Measurements from ENCODE around the gene CBX8. TPM values are rescaled to one million over a fixed set of nuclear protein-coding genes. Genes with fewer than 3 reads are reported as not detected.

Gene CBX8
- total RNA-seq, 1 experiment from 2014 or later: 36.6 TPM

GRCh38 chr17:79841369-79842135, 44.7 kb upstream of the CBX8 start:
- no peaks in the 10 kb centered on the region for H3K9me3 Mint-ChIP-seq (ENCODE audit: unreplicated experiment)
- BruUV-seq (replicated peaks): TSS peak; percentile 34
- no peak for TF ChIP-seq CTCF (IDR thresholded peaks at IDR 0.05; ENCODE audit: insufficient read depth in 1 of 2, low read depth in 1 of 2, low read length in 1 of 2, severe bottlenecking in 1 of 2, unreplicated experiment in 1 of 2)
- peak overlapping the region; percentile 80 for H3K4me3 Mint-ChIP-seq (ENCODE audit: unreplicated experiment)
- H3K36me3 Mint-ChIP-seq (ENCODE audit: insufficient read depth, unreplicated experiment): peaks cover 45% of the 10 kb centered on the region
- Histone ChIP-seq H3K4me3 (ENCODE audit: low read depth, low read length) (peak overlapping the region; percentile 68), H3K36me3 (ENCODE audit: control insufficient read depth, insufficient read depth, low read length) (no peaks in the 10 kb centered on the region), H3K9me3 (no peaks in the 10 kb centered on the region), H3K4me1 (peaks cover 51% of the 10 kb centered on the region), H3K27me3 (replicated peaks; ENCODE audit: control insufficient read depth, insufficient read depth, low read length) (no peaks in the 10 kb centered on the region)
- peak overlapping the region; percentile 91 for H3K27ac Mint-ChIP-seq (ENCODE audit: unreplicated experiment)
- DNase-seq: peak; percentile 66 to 69
- intact Hi-C loops (cut with micrococcal nuclease; ENCODE audit: unreplicated experiment): loop anchor here (2.0 kb wide), 2 partner anchors 31 to 99 kb away; no protein-coding TSS in a partner anchor
- ChIA-PET POLR2A (interaction anchor here (0.6 to 8.0 kb wide), 12 partner anchors 8 to 151 kb away, joined by 3 to 174 read pairs (median 14); partner anchors contain the start of gene CBX8), CTCF (interaction anchor here (0.7 to 4.2 kb wide), 17 partner anchors 24 to 167 kb away, joined by 3 to 87 read pairs (median 3); partner anchors contain the start of gene CBX8)
- no peaks in the 10 kb centered on the region for H3K27me3 Mint-ChIP-seq (ENCODE audit: insufficient read depth, unreplicated experiment)
- peaks cover 7% of the 10 kb centered on the region for H3K4me1 Mint-ChIP-seq (ENCODE audit: low read depth, unreplicated experiment)

- Mint-ChIP-seq H3K27ac (ENCODE audit: unreplicated experiment) (peak overlapping the region; percentile 91), H3K4me1 (ENCODE audit: low read depth, unreplicated experiment) (peaks cover 3% of the 10 kb centered on the region), H3K27me3 (ENCODE audit: insufficient read depth, unreplicated experiment) (no peaks in the 10 kb centered on the region), H3K4me3 (ENCODE audit: unreplicated experiment) (peak overlapping the region; percentile 80), H3K9me3 (ENCODE audit: unreplicated experiment) (no peaks in the 10 kb centered on the region), H3K36me3 (ENCODE audit: insufficient read depth, unreplicated experiment) (peaks cover 52% of the 10 kb centered on the region)
- BruUV-seq (replicated peaks): no TSS peak
- Histone ChIP-seq H3K4me3 (ENCODE audit: low read depth, low read length) (peak overlapping the region; percentile 68), H3K27me3 (replicated peaks; ENCODE audit: control insufficient read depth, insufficient read depth, low read length) (no peaks in the 10 kb centered on the region), H3K4me1 (peaks cover 51% of the 10 kb centered on the region), H3K9me3 (no peaks in the 10 kb centered on the region), H3K36me3 (ENCODE audit: control insufficient read depth, insufficient read depth, low read length) (peaks cover under 1% of the 10 kb centered on the region)
- ChIA-PET POLR2A (interaction anchor here (0.5 to 8.0 kb wide), 14 partner anchors 9 to 151 kb away, joined by 3 to 174 read pairs (median 4); partner anchors contain the start of gene CBX8), CTCF (interaction anchor here (0.6 to 4.2 kb wide), 18 partner anchors 23 to 286 kb away, joined by 3 to 87 read pairs (median 4); partner anchors contain the start of gene CBX8)
- no peak for DNase-seq
- intact Hi-C loops (cut with micrococcal nuclease; ENCODE audit: unreplicated experiment): loop anchor here (1.0 to 2.0 kb wide), 3 partner anchors 30 to 98 kb away; no protein-coding TSS in a partner anchor
- no peak for TF ChIP-seq CTCF (IDR thresholded peaks at IDR 0.05; ENCODE audit: insufficient read depth in 1 of 2, low read depth in 1 of 2, low read length in 1 of 2, severe bottlenecking in 1 of 2, unreplicated experiment in 1 of 2)
Observed at GRCh38 chr17:79840989-79841286, 44.1 kb upstream of the CBX8 start.

GRCh38 chr17:79840269-79840988, 43.6 kb upstream of the CBX8 start:
- no peaks in the 10 kb centered on the region for H3K9me3 ChIP-seq
- CTCF ChIA-PET: interaction anchor here (0.6 to 4.2 kb wide), 23 partner anchors 23 to 285 kb away, joined by 3 to 87 read pairs (median 4); partner anchors contain the start of gene CBX8
- intact Hi-C loops (cut with micrococcal nuclease; ENCODE audit: unreplicated experiment): loop anchor here (1.0 to 2.0 kb wide), 3 partner anchors 30 to 98 kb away; no protein-coding TSS in a partner anchor
- H3K27me3 Mint-ChIP-seq (ENCODE audit: insufficient read depth, unreplicated experiment): no peaks in the 10 kb centered on the region
- POLR2A ChIA-PET: interaction anchor here (0.5 to 8.0 kb wide), 21 partner anchors 9 to 152 kb away, joined by 3 to 174 read pairs (median 5); partner anchors contain the start of gene CBX8
- peak; percentile 46 to 59 for TF ChIP-seq CTCF (IDR thresholded peaks at IDR 0.05; ENCODE audit: insufficient read depth in 1 of 2, low read depth in 1 of 2, low read length in 1 of 2, severe bottlenecking in 1 of 2, unreplicated experiment in 1 of 2)
- peak; percentile 92 to 93 for DNase-seq
- no peaks in the 10 kb centered on the region for H3K4me1 Mint-ChIP-seq (ENCODE audit: low read depth, unreplicated experiment)
- peaks cover 4% of the 10 kb centered on the region for H3K36me3 ChIP-seq (ENCODE audit: control insufficient read depth, insufficient read depth, low read length)
- H3K4me3 ChIP-seq (ENCODE audit: low read depth, low read length): peak overlapping the region; percentile 68
- peaks cover 57% of the 10 kb centered on the region for H3K36me3 Mint-ChIP-seq (ENCODE audit: insufficient read depth, unreplicated experiment)
- H3K27me3 ChIP-seq (replicated peaks; ENCODE audit: control insufficient read depth, insufficient read depth, low read length): no peaks in the 10 kb centered on the region
- no TSS peak for BruUV-seq (replicated peaks)
- peak overlapping the region; percentile 91 for H3K27ac Mint-ChIP-seq (ENCODE audit: unreplicated experiment)
- peaks cover 51% of the 10 kb centered on the region for H3K4me1 ChIP-seq
- no peaks in the 10 kb centered on the region for H3K9me3 Mint-ChIP-seq (ENCODE audit: unreplicated experiment)
- H3K4me3 Mint-ChIP-seq (ENCODE audit: unreplicated experiment): peak overlapping the region; percentile 80

Data from Caco-2 (cell line).